Measurements from ENCODE around the gene ANKRD9. TPM values are rescaled to one million over a fixed set of nuclear protein-coding genes. Genes with fewer than 3 reads are reported as not detected.

Gene ANKRD9
- total and polyA plus RNA-seq, 2 of the 13 experiments (the other 11 are each of a cell fraction or from before 2014, with no cell fraction given): 10.0 to 15.0 TPM

GRCh38 chr14:102500713-102501112, 8.9 kb downstream of the ANKRD9 start:
- Histone ChIP-seq H2AFZ (ENCODE audit: low read length) (no peak overlapping the region), H3K4me3 (replicated peaks in 1 of 3; ENCODE audit: insufficient read depth in 1 of 3, low read depth in 2 of 3, low read length in 3 of 3) (no peak overlapping the region), H3K36me3 (replicated peaks in 1 of 2; ENCODE audit: control insufficient read depth in 1 of 2, insufficient read depth in 2 of 2, low read length in 2 of 2) (peaks cover 7 to 14% of the 10 kb centered on the region in 2 experiments; a peak in 4 of 5 replicates), H3K9me3 (ENCODE audit: low read length) (no peaks in the 10 kb centered on the region), H3K27me3 (ENCODE audit: control insufficient read depth in 1 of 2, insufficient read depth in 2 of 2, low read length in 2 of 2) (no peaks in the 10 kb centered on the region), H3K79me2 (ENCODE audit: insufficient read depth, low read length) (no peaks in the 10 kb centered on the region), H3K27ac (ENCODE audit: extremely low read length, insufficient read depth, low read length) (no peak overlapping the region), H3K4me2 (ENCODE audit: low read depth, low read length) (no peak overlapping the region), H4K20me1 (ENCODE audit: insufficient read depth, low read length) (no peaks in the 10 kb centered on the region), H3K9ac (ENCODE audit: insufficient read depth, low read depth, low read length) (no peak overlapping the region), H3K4me1 (ENCODE audit: insufficient read depth, low read length) (peaks cover 13% of the 10 kb centered on the region)
- no peak for ATAC-seq
- no TSS peak for BruUV-seq (replicated peaks)
- POLR2A ChIA-PET: interaction anchor here (1.6 kb wide), 1 partner anchor 9 kb away, joined by 3 read pairs; the partner anchor contains the start of gene ANKRD9
- no peak for FAIRE-seq
- CTCF ChIA-PET (ENCODE audit: low intra/inter-chr PET ratio, low total read pairs): no interaction called here
- TF ChIP-seq SMC3 (IDR thresholded peaks at IDR 0.05; ENCODE audit: low read length) (no peak), ZNF768 (CRISPR knock-in tag; IDR thresholded peaks at IDR 0.05) (peak; percentile 93), ZMYM3 (CRISPR knock-in tag; IDR thresholded peaks at IDR 0.05) (0 out of 2 replicates have a peak, but pooled peaks have one; percentile 28)
- in situ Hi-C loops (cut with HindIII; ENCODE audit: extremely low pct_ligation_motif_present, low pct_unique_long_range_greater_than_20kb): no loop called here
- WGBS (ENCODE audit: low lambda C conversion rate): 100% methylated on average over 3 of the region's 3 CpGs
- DNase-seq (ENCODE audit: low spot score): no peak
- intact Hi-C loops (cut with micrococcal nuclease; ENCODE audit: unreplicated experiment): no loop called here

GRCh38 chr14:102500158-102500662, 9.4 kb downstream of the ANKRD9 start:
- Histone ChIP-seq H3K27ac (ENCODE audit: extremely low read length, insufficient read depth, low read length) (no peak overlapping the region), H3K4me1 (ENCODE audit: insufficient read depth, low read length) (peaks cover 13% of the 10 kb centered on the region), H3K9ac (ENCODE audit: insufficient read depth, low read depth, low read length) (no peak overlapping the region), H3K79me2 (ENCODE audit: insufficient read depth, low read length) (no peaks in the 10 kb centered on the region), H3K36me3 (replicated peaks in 1 of 2; ENCODE audit: control insufficient read depth in 1 of 2, insufficient read depth in 2 of 2, low read length in 2 of 2) (peaks cover 7 to 14% of the 10 kb centered on the region in 2 experiments; a peak in 4 of 5 replicates), H2AFZ (ENCODE audit: low read length) (no peak overlapping the region), H3K4me2 (ENCODE audit: low read depth, low read length) (no peak overlapping the region), H3K4me3 (replicated peaks in 1 of 3; ENCODE audit: insufficient read depth in 1 of 3, low read depth in 2 of 3, low read length in 3 of 3) (no peak overlapping the region), H3K27me3 (ENCODE audit: control insufficient read depth in 1 of 2, insufficient read depth in 2 of 2, low read length in 2 of 2) (no peaks in the 10 kb centered on the region), H3K9me3 (ENCODE audit: low read length) (no peaks in the 10 kb centered on the region), H4K20me1 (ENCODE audit: insufficient read depth, low read length) (no peaks in the 10 kb centered on the region)
- 93% methylated on average over 11 of the region's 14 CpGs for WGBS (ENCODE audit: low lambda C conversion rate)
- intact Hi-C loops (cut with micrococcal nuclease; ENCODE audit: unreplicated experiment): no loop called here
- no TSS peak for BruUV-seq (replicated peaks)
- DNase-seq (ENCODE audit: low spot score) (no peak), FAIRE-seq (no peak), ATAC-seq (no peak)
- ChIA-PET POLR2A (interaction anchor here (1.6 kb wide), 1 partner anchor 10 kb away, joined by 3 read pairs; the partner anchor contains the start of gene ANKRD9), CTCF (ENCODE audit: low intra/inter-chr PET ratio, low total read pairs) (no interaction called here)
- TF ChIP-seq ZNF160 (CRISPR knock-in tag; IDR thresholded peaks at IDR 0.05) (no peak), EEA1 (CRISPR knock-in tag; IDR thresholded peaks at IDR 0.05; ENCODE audit: borderline replicate concordance) (no peak), ZNF569 (CRISPR knock-in tag; IDR thresholded peaks at IDR 0.05; ENCODE audit: borderline replicate concordance) (no peak), TERF1 (CRISPR knock-in tag; IDR thresholded peaks at IDR 0.05) (no peak)
- in situ Hi-C loops (cut with HindIII; ENCODE audit: extremely low pct_ligation_motif_present, low pct_unique_long_range_greater_than_20kb): no loop called here
